Putamen (tissue), 1 donor: ENCODE measurements around the gene DSCAML1.
A peak's percentile ranks its signal among the peaks of the same experiment; 100 is the strongest.

ENCODE experiments used
- DNase-seq: peaks from one replicate; pipeline ENCODE4 v3.0.0-alpha.2; 2016; ENCODE audit warnings: low spot score

The DSCAML1 gene

GRCh38 chr11:117607449-117607848 is 189.6 kb downstream of the DSCAML1 start:
- no peak for DNase-seq

- DNase-seq = no peak
These were observed 190.2 kb downstream of the DSCAML1 start for GRCh38 chr11:117606790-117607189.

- no peak for DNase-seq
These were observed 190.8 kb downstream of the DSCAML1 start for GRCh38 chr11:117606211-117606610.

- DNase-seq = no peak
These were observed 191.7 kb downstream of the DSCAML1 start for GRCh38 chr11:117605331-117605730.

DNA sequence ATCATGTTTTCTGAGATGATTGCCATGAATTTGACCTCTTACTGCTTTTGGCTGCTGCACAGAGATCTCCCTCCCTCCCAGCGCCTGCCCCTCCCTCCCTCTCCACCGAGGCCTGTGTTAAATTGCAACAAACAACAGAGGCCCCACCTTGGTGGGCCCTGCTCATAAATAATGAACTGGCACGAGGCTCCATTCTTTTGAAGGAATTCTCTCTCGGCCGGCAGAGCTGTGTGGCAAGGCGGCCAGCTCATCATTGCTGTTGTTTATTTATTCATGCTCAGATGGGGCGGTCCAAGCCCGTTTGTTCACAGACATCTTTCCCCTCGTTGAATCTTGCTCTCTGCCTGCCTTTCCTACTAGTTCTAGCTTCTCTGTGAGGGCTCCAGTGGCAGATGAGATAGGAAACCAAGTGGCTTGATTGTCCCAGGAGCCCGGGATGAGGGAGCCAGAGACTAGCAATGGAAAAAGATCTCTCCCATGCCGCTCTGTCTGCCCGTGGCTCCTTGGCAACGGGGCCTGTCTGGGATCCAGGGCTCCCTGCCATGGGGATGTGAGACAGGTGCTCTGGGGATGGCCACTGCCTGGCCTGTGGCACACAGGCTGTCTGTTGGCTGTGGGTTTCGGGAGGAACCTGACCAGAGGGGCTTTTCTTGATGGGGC is 192.6 kb downstream of the DSCAML1 start:
- peak; percentile 56 for DNase-seq

DNA sequence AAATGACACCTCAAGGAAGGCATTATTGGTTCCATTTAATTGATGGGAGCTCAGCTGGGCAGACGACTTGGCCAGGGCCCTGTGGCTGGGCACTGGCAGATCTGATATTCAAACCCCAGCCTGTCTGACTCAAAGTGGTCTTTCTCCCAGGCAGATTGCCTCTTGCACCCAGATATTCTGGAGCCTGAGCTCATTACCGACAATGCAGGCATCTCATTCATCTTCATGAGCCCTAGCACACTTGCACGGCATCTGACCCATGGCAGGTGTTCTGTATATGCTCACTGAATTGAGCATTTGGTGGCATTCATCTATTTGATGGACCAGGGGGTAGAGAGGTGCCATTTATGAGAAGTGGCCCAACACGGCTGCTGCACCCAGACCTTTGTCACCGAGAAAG is 193.1 kb downstream of the DSCAML1 start:
- no peak for DNase-seq

- peak; percentile 67 for DNase-seq
These were observed 195.9 kb downstream of the DSCAML1 start for GRCh38 chr11:117601006-117601708.

- DNase-seq = peak; percentile 92
These were observed 196.7 kb downstream of the DSCAML1 start for GRCh38 chr11:117600234-117600783.

- DNase-seq = no peak
These were observed 199.9 kb downstream of the DSCAML1 start for GRCh38 chr11:117597071-117597470.

DNA sequence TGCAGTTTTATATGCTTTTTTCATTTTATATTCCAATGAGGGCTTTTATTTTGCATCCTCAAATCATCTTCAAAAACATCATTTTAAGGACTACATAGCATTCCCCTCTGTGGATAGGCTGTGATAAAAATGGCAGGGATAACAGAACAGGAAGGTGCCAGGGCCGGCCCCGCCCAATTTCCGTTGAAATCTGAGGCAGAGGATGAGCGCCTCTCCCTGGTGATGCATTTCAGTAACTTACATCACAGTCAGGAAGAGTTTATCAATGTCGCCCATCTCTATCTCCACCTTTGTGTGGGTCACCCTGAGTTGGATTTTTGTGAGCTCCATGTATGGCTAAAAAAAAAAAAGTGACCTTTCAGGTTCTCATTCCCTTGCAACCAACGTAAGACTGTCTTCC is 201.6 kb downstream of the DSCAML1 start:
- DNase-seq = no peak

DNA sequence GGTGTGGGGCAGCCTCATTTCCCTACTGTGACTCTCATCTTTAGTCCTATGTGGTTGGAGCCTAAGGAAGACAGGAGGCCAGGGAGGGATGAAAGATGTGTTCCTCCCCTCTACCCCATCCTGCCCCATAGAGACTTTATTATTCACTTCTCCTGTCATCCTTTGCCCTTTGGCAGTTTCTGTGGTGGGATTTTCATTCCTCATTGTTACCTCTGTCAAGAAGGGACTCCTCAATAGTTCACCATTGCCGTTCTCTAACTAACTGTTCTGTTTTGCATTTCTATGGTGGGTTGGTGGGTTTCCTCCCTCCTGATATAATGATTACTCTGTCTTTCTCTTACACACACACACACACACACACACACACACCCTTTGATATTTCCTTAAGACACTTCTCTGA is 202.3 kb downstream of the DSCAML1 start:
- no peak for DNase-seq

- no peak for DNase-seq
These were observed 204.0 kb downstream of the DSCAML1 start for GRCh38 chr11:117593065-117593464.

DNA sequence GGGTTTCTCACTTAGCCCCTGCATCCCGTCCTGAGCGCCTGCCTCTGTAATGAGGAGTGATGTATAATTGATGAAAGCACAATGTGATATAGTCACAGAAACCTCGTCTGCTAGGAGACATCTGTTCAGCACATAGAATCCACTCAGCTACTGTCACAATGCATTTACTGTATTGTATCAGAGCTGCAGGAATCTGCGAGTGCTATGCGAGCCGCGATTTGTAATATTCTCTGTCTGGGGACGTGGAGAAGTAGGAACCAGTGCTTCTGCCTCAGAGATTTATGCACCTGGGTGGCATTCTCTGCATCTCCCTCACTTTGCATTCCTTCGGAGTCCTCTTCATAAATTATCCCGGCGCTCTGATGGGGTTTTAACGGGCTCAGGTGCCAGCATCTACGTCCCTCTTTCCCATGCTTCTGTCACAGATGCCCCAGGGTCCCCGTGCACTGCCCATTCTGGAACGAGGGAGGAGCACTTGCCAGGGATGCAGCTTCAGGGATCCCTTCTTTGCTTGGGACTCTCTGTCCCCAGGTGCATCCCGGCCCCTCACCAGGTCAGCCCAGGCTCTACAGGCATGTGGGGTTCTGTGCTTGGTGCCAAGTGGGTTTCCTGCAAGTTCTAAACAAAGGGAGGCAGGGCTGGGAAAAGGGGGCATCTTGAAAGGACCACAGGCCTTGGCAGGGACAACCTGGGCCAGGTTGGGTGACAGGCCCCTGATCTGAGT is 205.5 kb downstream of the DSCAML1 start:
- DNase-seq = peak; percentile 57

DNA sequence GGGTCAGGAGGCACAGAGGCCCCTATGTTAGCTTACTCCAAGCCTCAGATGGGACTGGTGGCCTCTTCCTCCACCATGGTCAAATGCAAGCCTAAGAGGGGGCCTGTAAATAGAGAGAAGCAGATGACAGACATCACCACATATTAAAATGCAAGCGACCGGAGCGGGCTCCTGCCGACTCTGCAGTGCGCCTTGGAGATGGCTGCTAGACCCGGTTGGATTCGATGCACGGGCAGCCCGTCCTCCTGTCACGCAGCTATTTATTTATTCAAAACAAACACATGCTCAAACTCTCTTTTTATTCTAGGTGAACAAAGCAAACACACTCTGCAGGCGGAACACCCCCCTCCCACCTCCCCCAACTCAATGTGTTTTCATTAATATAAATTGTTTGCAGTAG is 208.0 kb downstream of the DSCAML1 start:
- no peak for DNase-seq

GRCh38 chr11:117588166-117588810 is 208.7 kb downstream of the DSCAML1 start:
- DNase-seq = no peak

- no peak for DNase-seq
These were observed 209.6 kb downstream of the DSCAML1 start for GRCh38 chr11:117587416-117587815.

GRCh38 chr11:117586392-117586791 is 210.6 kb downstream of the DSCAML1 start:
- no peak for DNase-seq

DNA sequence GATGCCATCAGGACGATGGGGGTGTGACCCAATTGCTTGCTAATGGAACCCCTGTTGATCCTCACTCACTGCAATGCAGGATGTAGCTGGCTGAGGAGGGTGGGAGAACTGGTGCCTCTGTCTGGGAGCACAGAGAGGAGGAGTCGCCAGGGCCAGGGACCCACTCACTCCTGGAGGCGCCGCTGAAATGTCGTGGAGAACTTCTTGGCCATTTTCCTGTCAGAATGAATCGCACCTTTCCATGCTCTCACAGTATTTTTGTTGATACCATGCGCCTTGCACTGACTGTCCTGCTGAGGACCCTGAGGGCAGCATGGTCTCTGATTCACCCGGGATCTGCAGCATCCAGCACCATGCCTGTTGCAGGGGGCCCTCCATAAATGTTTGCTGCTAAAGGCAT is 211.4 kb downstream of the DSCAML1 start:
- DNase-seq = no peak

DNA sequence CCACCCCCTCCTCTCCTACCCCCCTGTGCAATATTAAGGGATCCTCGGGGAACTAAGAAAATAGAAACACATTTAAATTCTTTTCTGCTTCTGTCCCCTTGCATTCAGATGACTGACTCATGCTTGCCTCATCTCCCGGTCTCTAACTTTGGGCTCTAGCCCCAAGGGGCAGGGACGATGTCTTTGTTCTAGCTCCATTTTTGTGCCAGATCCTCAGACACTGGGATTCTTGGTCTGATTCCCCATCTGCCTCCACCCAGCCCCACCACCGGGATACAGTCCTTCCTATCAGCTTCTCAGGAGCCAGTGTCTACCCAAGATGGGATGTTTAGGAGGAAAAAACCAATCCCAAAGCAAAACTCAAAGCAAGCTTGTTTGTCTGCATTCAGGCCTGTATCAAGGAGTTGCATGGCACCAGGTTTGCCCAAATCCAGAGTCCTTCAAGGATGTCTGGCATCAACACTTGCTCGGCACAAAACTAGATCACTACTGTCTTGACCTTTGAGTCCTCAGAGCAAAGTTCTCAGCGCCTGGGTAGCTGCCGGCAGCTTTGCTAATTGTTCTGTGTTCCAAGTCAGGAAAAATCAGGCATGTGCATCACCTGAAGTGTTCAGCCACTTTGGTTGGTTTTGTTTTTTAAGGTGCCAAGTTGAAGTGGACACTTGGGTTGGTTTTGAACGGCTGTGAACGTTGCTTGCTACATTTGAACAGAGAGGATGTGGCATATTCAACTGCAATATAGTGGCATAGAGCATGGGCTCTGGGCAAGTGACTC is 212.8 kb downstream of the DSCAML1 start:
- DNase-seq = no peak

DNA sequence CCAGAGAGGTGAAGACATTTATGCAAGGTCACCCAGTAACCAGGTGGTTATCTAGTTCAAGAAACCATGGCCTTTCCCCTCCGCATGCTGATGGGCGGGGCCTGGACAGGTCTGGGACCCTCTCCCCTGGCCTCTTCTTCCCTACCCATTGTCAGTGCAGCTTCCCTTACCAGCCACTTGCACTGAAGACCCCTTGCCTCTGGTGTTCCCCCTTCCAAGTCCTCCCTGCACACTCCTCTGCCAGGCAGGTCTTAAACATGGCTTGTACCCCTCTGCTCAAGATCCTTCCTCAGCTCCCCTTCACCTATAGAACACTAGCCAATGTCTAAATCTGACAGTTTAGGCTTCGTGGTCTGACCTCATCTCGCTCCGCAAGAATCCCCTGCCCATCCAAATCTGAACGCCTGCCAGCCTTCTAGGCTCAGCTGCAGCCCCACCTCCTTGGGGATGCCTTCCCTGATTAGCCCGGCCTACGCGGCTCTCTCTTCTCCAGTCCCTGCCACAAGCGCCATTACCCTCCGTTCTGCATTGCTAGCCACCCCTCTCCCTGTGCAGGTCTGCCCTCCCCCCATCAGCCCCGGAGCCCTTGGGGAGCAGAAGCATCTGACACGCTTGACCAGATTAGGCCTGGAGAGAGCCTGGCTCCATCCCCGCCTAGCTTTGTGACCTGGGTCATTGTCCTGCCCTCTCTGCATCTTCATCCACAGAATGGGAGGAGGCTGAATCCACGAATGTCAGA is 213.8 kb downstream of the DSCAML1 start:
- peak; percentile 52 for DNase-seq

- no peak for DNase-seq
These were observed 214.6 kb downstream of the DSCAML1 start for GRCh38 chr11:117582433-117582832.
